Astrocyte (in vitro differentiated cells and primary cell): Measurements from ENCODE around the gene PPP1R7. TPM values are rescaled to one million over a fixed set of nuclear protein-coding genes. Genes with fewer than 3 reads are reported as not detected.

Experiments used
- DNase-seq: peaks from one replicate; pipeline ENCODE4 v3.0.0-alpha.2; 2010; ENCODE audit warnings: low read depth
- FAIRE-seq: peaks from 2 replicates; lab custom pipeline; 2011; peaks lifted over from hg19 to GRCh38; lab: Jason Lieb, UNC
- H2AFZ ChIP-seq: 2 replicates; pipeline ENCODE4 v1.6.0; 2012; ENCODE audit warnings: low read depth, low read length, inconsistent platforms
- H3K27ac ChIP-seq: 2 replicates; pipeline ENCODE4 v1.5.1; 2011; ENCODE audit warnings: low read depth, low read length, inconsistent platforms
- H3K27me3 ChIP-seq: 2 replicates; pipeline ENCODE4 v1.6.0; 2011; ENCODE audit warnings: low read length, inconsistent platforms; ENCODE audit not compliant: insufficient read depth
- H3K36me3 ChIP-seq: 2 replicates; pipeline ENCODE4 v1.5.1; 2011; ENCODE audit warnings: low read length, inconsistent platforms; ENCODE audit not compliant: insufficient read depth
- H3K4me1 ChIP-seq: 2 replicates; pipeline ENCODE4 v1.5.1; 2011; ENCODE audit warnings: low read length, inconsistent platforms; ENCODE audit not compliant: insufficient read depth
- H3K4me2 ChIP-seq: 2 replicates; pipeline ENCODE4 v1.6.0; 2012; ENCODE audit warnings: low read length, inconsistent platforms
- H3K4me3 ChIP-seq: 2 replicates; pipeline ENCODE4 v1.5.1; 2011; ENCODE audit warnings: low read depth, mild to moderate bottlenecking, low read length, inconsistent platforms; ENCODE audit not compliant: insufficient read depth
- H3K79me2 ChIP-seq: 2 replicates; pipeline ENCODE4 v1.6.0; 2012; ENCODE audit warnings: mild to moderate bottlenecking, low read length, inconsistent platforms; ENCODE audit not compliant: insufficient read depth
- H3K9ac ChIP-seq: 2 replicates; pipeline ENCODE4 v1.6.0; 2012; ENCODE audit warnings: mild to moderate bottlenecking, low read length, inconsistent platforms
- H3K9me3 ChIP-seq: 2 replicates; pipeline ENCODE4 v1.5.1; 2012; ENCODE audit warnings: low read depth, mild to moderate bottlenecking, low read length, inconsistent platforms; ENCODE audit not compliant: insufficient read depth
- H4K20me1 ChIP-seq: 2 replicates; pipeline ENCODE4 v1.6.0; 2012; ENCODE audit warnings: low read length, inconsistent platforms; ENCODE audit not compliant: insufficient read depth
- H3K27ac Mint-ChIP-seq: one replicate; pipeline ENCODE4 v1.8.0; 2021; ENCODE audit warnings: mild to moderate bottlenecking, mixed read lengths; ENCODE audit not compliant: unreplicated experiment
- H3K27me3 Mint-ChIP-seq: one replicate; pipeline ENCODE4 v1.8.0; 2021; ENCODE audit warnings: low read depth, mixed read lengths; ENCODE audit not compliant: unreplicated experiment
- H3K36me3 Mint-ChIP-seq: one replicate; pipeline ENCODE4 v1.8.0; 2021; ENCODE audit warnings: low read depth, mixed read lengths; ENCODE audit not compliant: unreplicated experiment
- H3K4me1 Mint-ChIP-seq: one replicate; pipeline ENCODE4 v1.8.0; 2021; ENCODE audit warnings: low read depth, mixed read lengths; ENCODE audit not compliant: unreplicated experiment
- H3K4me3 Mint-ChIP-seq: one replicate; pipeline ENCODE4 v1.8.0; 2021; ENCODE audit warnings: mild to moderate bottlenecking, moderate library complexity, mixed read lengths; ENCODE audit not compliant: unreplicated experiment
- H3K9me3 Mint-ChIP-seq: one replicate; pipeline ENCODE4 v1.8.0; 2021; ENCODE audit warnings: mild to moderate bottlenecking, mixed read lengths; ENCODE audit not compliant: unreplicated experiment
- CTCF ChIP-seq: IDR thresholded peaks from 2 replicates; pipeline ENCODE4 v1.5.1; 2011; ENCODE audit warnings: low read depth, mild to moderate bottlenecking, inconsistent platforms, low read length, moderate library complexity; ENCODE audit not compliant: insufficient read depth
- EZH2 ChIP-seq: IDR thresholded peaks from 2 replicates; pipeline ENCODE4 v1.6.1; 2012; ENCODE audit warnings: mild to moderate bottlenecking, low read length, inconsistent platforms; ENCODE audit not compliant: insufficient read depth
- total RNA-seq: library from RNA; stranded (reverse); gene quantifications from 2 replicates; pipeline ENCODE4 v1.2.1, GENCODE V29; 2021

The PPP1R7 gene
- total RNA-seq, 1 donor from 2014 or later: 53.4 TPM

GRCh38 chr2:241218131-241219029 is 68.1 kb downstream of the PPP1R7 start:
- H3K36me3 ChIP-seq: no peaks in the 10 kb centered on the region
- H3K4me3 Mint-ChIP-seq: peak overlapping the region; percentile 94
- peaks cover 2% of the 10 kb centered on the region for H3K4me1 Mint-ChIP-seq
- H3K27ac ChIP-seq: no peak overlapping the region
- H3K9me3 Mint-ChIP-seq: no peaks in the 10 kb centered on the region
- no peaks in the 10 kb centered on the region for H3K9me3 ChIP-seq
- FAIRE-seq (no peak), DNase-seq (no peak)
- peaks cover 2% of the 10 kb centered on the region for H3K27me3 ChIP-seq
- no peaks in the 10 kb centered on the region for H3K4me1 ChIP-seq
- peak overlapping the region; percentile 83 for H3K27ac Mint-ChIP-seq
- peak overlapping the region; percentile 66 for H2AFZ ChIP-seq
- no peaks in the 10 kb centered on the region for H3K36me3 Mint-ChIP-seq
- peak overlapping the region; percentile 64 for H3K4me3 ChIP-seq
- H4K20me1 ChIP-seq: peaks cover 9% of the 10 kb centered on the region
- peak overlapping the region; percentile 66 for H3K9ac ChIP-seq
- H3K27me3 Mint-ChIP-seq: peaks cover 7% of the 10 kb centered on the region
- no peak for TF ChIP-seq CTCF
- TF ChIP-seq EZH2: no peak
- peak overlapping the region; percentile 90 for H3K4me2 ChIP-seq
- no peaks in the 10 kb centered on the region for H3K79me2 ChIP-seq

- H3K79me2 ChIP-seq: no peaks in the 10 kb centered on the region
- no peak overlapping the region for H2AFZ ChIP-seq
- H3K36me3 Mint-ChIP-seq: no peaks in the 10 kb centered on the region
- peak overlapping the region; percentile 94 for H3K4me3 Mint-ChIP-seq
- peak overlapping the region; percentile 64 for H3K4me3 ChIP-seq
- peaks cover 7% of the 10 kb centered on the region for H3K27me3 Mint-ChIP-seq
- no peaks in the 10 kb centered on the region for H3K36me3 ChIP-seq
- H3K27ac Mint-ChIP-seq: peak overlapping the region; percentile 83
- DNase-seq (no peak), FAIRE-seq (no peak)
- H3K27ac ChIP-seq: no peak overlapping the region
- peak overlapping the region; percentile 66 for H3K9ac ChIP-seq
- peaks cover 6% of the 10 kb centered on the region for H3K4me1 ChIP-seq
- no peaks in the 10 kb centered on the region for H3K9me3 ChIP-seq
- H3K27me3 ChIP-seq: peaks cover 2% of the 10 kb centered on the region
- peaks cover 4% of the 10 kb centered on the region for H3K4me1 Mint-ChIP-seq
- H3K9me3 Mint-ChIP-seq: no peaks in the 10 kb centered on the region
- no peak for TF ChIP-seq EZH2
- TF ChIP-seq CTCF: no peak
- H3K4me2 ChIP-seq: peak overlapping the region; percentile 90
- peaks cover 15% of the 10 kb centered on the region for H4K20me1 ChIP-seq
Measured at GRCh38 chr2:241219030-241219382, 68.7 kb downstream of the PPP1R7 start.

GRCh38 chr2:241219856-241220356 is 69.6 kb downstream of the PPP1R7 start:
- DNase-seq (no peak), FAIRE-seq (no peak)
- Histone ChIP-seq H4K20me1 (peaks cover 24% of the 10 kb centered on the region), H3K4me1 (peaks cover 15% of the 10 kb centered on the region), H3K9me3 (no peaks in the 10 kb centered on the region), H3K27ac (no peak overlapping the region), H3K27me3 (no peaks in the 10 kb centered on the region), H2AFZ (no peak overlapping the region), H3K4me2 (no peak overlapping the region), H3K79me2 (no peaks in the 10 kb centered on the region), H3K4me3 (no peak overlapping the region), H3K36me3 (peaks cover 3% of the 10 kb centered on the region), H3K9ac (no peak overlapping the region)
- no peak for TF ChIP-seq EZH2
- TF ChIP-seq CTCF: no peak
- Mint-ChIP-seq H3K36me3 (peaks cover 4% of the 10 kb centered on the region), H3K27me3 (peaks cover 3% of the 10 kb centered on the region), H3K4me3 (peak overlapping the region; percentile 94), H3K4me1 (peaks cover 13% of the 10 kb centered on the region), H3K27ac (no peak overlapping the region), H3K9me3 (no peaks in the 10 kb centered on the region)
